Stimulated activated CD8-positive, alpha-beta memory T cell treated with anti-CD3 and anti-CD28 coated beads, Interleukin-15, amount 100 ng/mL, for 48 hours (primary cell): ENCODE data around the gene COL23A1.

Experiments
- DNase-seq, 2 donors: peaks; one replicate each; pipeline ENCODE4 v3.0.0-alpha.2; 2020; ENCODE audit warnings: low read depth in 2 of 2

The COL23A1 gene

DNA sequence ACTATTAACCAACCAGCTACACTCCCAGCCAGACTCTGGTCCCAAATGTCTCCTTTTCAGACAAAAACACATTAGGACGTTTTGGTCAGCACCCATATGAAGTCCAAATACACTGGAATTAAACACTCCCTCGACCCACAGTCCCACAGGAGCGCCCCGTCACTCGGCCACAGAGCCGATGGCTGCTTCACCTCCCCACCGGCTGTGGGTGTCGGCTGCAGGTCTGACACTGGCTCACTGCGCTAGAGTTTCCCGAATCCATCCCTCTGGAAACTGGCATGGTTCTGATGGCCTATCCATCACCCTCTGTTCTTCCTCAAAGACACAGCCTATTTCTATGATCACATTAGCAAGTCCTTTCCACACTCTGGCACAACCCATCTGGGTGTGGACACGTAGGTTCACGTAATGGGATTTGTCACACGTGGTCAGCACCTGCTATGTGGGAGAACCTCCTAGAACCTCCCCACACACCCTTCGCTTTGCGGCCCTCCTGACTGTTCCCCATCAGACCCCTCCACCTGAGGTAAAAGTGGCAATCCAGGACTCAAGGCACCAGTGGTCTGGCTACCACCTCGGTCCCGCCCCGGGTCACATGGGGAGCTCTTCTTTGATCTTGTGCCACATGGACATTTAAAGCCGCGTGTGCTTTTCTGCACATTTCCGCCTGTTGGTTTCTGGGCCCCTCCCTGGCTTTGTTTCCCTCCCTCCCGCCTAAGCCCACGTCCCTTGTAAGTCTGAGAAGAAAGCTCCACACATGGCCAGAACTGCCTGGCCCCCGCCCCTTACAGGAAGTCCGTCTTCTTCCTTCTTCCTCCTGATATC is 226.5 kb downstream of the COL23A1 start:
- no peak for DNase-seq

DNA sequence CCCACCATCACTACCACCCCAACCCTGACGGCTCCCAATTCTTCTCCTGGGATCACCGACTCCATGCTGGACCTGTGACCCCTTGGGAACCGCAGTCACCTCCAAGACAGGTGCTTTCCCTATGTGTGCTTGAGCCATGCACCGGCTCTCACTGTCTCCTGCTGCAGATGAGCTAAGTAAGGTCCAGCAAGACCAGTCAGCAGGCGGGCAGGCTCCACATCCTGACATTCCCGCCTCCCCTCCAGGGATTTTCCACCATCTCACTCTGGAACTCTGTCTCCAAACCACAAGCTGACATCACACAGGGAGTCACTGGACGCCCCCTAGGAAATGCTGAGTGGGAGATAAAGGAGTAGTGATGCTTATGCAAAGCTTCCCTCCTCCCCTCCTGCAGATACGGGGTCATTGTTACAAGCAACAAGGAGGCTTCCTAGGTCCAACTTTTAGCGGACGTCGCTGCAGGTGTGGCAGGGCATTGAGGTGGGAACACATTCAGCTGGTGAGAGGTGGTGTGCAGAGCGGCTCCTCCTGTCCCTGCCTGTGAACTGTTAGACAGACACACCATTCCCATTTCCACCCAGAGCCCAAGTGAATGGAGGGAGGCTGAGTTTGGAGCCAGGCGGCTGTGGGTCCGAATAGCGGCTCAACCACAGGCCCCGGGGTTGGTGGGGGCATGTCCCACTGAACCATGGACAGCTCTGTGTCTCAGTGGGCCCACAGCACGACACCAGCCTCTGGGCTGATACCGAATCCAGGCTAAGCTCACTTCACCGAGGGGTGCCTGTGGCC is 228.3 kb downstream of the COL23A1 start:
- no peak for DNase-seq

DNA sequence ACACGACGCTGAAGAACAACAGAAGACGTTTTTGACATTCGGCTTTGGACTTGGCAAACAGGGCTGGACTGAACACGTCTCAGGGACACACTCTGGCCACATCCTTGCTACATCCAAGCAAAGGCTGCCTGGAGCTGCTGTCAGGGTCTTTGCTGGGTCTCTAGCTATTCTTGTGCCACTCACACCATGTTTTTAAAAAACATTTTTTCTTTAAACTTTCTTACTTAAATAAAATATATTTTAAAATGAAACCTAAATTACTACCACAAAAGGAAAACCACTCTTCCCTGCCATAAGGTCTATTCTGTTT is 229.3 kb downstream of the COL23A1 start:
- DNase-seq = no peak

DNA sequence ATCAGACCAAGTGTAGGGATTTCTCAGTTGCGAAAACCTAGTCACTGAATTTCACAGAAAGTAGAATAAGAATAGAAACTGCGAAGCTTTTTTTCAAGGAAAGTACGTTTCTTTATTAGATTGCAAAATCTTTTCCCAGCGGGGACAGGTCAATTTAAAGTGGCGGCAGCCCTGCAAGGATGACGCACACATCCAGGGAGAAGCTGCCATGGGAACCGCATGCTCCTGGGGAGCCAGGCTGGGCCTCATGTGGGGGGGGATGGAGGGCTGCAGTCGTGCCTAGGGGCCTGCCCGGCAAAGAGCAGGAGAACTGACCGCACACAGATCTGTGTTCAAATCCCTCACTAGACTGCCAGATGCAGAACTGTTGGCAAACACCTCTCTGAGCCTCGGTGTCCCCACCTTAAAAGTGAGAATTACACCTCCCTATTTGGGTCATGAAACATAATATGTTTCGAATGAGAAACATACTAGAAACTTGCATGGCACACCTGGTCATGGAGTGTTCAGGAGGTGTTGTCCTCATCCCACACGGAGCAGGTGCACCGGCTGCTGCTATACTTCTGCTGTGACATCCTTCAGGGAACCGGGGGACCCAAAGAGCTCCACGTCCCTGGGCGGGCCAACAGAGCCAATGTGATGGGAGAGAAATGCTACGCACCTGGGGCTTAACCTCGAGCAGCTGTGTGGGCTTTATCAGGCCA is 229.8 kb downstream of the COL23A1 start:
- no peak for DNase-seq

DNA sequence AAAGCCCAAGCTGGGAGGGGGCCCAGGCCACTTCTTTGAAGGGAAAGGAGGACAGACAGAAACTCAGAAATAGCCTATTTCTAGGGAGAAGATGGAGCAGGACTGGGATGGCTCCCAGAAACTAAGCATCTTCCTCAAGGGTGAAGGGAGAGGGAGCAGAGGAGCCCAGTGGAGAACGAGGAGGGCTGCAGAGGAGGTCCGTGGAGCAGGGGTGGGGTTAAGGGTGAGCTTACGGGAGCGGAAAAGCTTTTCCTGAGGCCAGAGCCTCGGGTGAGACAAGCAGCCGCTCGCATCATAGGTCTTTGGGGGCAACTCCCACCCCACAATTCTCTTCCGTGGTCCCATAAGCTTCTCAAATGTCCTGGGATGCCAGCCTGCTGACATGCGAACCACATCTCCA is 230.5 kb downstream of the COL23A1 start:
- no peak for DNase-seq

DNA sequence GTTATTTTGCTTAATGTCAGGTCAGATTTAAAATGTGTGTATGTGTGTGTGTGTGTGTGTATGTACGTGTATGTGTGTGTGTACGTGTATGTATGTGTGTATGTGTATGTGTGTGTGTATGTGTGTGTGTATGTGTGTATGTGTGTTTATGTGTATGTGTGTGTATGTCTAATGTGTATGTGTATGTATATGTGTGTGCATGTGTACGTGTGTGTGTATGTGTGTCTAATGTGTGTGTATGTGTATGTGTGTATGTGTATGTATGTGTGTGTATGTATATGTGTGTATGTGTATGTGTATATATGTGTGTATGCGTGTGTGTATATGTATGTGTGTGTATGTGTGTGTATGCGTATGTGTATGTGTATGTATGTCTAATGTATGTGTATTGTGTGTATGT is 232.5 kb downstream of the COL23A1 start:
- DNase-seq = no peak

DNA sequence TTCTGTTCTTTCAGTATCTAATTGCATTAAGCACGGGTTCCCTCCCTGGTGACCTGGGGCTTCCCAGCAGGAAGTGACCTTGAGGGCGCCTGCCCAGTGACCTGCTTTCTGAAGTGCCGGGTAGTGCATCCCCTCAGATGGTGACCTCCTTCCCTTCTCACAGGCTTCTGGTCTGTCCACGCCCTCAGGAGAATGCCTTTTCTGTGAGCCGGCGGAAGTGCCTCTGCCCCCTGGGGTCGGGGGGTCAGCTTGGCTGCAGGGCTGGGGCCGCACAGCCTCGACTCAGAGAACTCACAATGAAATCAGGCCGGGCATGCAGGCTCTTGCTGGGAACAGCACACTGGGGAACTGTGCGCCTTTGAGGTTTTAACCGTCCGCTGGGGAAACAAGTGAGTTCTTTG is 233.1 kb downstream of the COL23A1 start:
- DNase-seq = no peak

DNA sequence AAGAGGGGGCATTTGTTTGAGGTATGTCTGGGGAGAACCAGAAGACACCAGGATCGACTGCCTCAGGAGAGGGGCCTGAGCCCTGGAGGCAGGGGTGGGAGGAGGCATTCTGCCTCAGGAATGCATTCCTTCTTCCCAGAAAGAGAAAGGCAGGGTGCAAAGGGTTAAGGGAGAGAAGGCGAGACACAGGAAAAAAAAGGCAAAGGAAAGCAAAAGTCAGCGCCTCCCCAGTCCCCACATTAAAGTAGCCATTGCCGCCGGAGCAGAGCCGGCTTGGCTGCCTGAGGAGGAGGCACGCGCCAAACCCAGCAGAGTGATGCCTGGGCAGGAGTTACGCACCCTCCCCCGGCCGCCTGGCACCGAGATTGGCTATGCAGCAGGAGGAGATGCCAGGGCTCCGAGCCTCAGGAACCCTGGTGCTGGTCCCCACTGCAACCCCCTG is 233.7 kb downstream of the COL23A1 start:
- DNase-seq = no peak

DNA sequence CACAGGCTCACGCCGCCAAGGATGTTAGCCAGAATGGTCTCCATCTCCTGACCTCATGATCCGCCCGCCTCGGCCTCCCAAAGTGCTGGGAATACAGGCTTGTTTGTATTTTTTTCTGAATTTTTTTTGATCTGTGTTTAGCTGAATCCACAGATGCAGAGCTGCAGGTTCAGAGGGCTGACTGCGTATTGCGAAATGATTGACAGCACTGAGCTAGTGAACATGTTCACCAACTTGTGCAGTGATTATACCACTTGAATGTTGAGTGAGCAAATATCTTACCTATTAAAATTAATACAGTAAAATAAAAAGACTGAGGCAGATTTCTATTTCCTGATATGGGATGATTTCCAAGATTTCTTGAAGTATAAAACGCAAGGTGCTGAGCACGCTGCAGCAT is 234.5 kb downstream of the COL23A1 start:
- DNase-seq = no peak

DNA sequence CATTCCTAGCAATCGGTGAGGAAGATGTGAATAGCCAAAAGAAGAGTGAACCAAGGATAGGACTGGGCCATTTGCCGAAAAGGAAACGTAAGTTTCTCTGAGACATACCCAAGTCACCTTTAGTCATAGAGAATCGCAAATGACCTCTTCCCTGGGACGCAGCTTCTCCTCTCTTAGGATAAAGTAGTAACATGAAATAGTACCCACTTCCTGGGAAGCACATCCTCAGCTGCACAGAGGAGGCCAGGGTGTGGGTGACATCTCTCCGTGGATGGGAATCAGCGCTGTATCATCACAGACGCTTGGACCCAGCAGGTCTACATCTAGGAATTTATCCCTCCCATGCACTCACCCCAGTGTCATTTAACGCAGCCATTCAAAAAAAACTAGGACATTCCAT is 236.7 kb downstream of the COL23A1 start:
- no peak for DNase-seq

DNA sequence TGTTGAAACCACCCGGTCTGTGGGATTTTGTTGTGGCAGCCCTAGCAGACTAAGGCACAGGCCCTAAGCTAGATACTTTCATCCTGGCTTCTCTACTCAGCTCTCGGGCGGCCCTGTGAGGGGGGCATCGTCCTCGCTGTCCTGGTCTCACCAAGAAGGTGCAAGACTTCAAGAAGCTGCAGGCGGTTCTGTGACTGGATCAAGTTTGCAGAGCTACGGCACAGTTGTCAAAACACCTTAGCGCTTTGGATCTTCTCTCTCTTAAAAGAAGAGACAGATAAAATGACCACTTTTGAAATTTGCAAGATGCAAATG is 238.2 kb downstream of the COL23A1 start:
- no peak for DNase-seq

DNA sequence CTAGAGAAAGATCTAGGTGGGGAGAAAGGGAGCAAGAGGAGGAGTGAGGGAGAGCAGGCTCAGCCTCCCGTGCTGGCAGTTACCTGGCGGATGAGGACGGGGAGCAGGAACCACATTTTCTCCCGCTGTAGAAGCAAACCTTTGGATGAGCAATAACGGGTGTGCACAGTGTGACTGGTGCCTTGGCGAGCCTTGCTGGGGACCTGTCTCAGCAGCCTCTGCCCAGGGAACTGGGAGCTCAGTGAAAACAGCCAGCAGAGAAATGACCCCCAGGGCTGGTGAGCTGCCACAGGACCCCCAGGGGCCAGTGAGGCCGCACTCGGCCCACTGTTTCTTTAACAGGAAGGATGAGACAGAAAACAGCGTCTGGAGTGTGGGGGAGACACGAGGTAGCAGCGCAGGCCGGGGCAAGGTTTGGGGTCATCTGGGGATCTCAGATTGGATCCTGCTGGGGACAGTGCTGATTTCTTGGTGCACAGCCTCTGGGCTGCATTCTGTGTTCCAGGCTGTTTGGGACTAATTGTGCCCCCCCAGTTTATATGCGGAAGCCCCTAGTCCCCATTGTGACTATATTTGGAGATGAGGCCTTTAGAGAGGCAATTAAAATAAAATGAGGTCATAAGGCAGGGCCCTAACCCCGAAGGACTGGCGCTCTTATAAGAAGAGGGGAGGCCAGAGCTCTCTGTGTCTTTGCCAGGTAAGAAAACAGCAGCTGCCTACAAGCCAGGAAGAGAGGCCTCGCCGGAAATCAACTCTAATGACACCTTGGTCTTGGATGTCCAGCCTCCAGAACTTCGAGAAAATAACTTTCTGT is 238.8 kb downstream of the COL23A1 start:
- no peak for DNase-seq

DNA sequence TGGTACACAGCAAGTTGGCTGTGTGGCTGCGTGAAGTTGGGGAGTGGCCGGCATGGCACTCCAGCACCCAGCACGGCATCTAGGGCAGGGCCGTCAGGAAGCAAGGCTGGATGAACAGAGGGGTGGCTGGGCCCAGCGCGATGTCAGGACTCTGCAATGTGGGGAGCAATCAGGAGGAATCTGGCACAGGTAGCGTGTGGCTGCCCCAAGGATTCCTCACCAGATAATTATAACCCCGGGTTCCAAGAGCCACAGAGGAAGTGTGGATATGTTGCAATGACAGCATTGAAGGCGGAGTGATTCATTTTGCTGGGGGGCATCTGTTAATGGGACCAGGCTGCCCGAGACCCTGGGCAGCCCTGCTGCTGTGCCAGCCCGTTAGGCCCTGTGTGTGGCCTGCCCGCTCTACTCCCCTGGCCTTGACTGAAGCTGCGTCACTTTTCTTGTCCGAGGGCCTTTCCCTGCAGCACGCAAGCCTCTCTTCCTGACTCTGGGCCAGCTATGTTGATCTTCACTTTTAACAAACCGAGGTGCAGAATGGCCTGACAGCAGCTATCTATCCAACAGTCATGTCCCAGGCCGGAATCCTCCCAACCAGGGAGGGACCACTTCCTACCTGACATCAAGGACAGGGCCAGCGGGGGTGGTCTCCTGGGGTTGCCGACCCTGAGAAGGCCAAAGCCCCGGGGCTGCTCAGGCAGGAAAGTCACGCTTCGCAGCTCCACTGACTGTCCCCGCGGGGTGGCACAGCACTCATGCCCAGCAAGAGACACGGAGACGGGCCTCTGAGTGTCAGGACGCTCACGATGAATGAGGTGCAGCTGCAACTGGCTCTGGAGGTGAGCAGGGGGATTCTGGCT is 239.6 kb downstream of the COL23A1 start:
- no peak for DNase-seq

DNA sequence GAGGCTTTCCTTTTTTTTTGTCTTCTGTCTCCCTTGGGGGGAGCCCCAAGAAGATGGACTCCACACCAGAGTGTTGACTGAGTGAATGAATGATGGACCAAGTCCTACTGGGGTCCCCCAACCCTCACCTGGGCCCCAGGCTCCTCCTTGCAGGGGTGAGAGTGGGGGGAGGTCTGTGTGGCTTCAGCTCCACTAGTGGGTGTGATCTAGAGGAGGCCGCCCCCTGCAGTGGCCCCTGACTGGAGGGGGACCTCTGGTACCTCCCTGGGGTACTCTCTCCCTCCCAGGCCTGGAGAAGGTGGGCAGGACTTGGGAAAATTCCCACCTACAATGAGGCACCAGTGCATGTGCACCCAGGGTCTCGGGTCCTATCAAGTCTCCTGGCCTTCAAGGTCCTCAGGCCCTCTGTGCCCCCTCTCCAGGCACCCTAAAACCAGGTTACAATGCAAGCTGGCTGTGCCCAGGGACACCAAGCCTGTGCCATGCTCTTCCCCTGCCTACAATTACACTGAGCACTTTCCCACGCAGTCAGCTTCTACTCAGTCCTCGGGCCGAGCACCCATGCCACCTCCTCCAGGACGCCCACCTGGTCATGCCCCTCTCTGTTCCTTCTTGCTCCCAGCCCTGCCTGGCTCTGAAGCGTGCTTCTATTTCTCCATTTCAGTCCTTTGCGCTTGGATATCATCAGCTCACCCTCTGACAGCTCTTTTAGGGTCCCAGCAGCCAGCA is 240.4 kb downstream of the COL23A1 start:
- DNase-seq = no peak

DNA sequence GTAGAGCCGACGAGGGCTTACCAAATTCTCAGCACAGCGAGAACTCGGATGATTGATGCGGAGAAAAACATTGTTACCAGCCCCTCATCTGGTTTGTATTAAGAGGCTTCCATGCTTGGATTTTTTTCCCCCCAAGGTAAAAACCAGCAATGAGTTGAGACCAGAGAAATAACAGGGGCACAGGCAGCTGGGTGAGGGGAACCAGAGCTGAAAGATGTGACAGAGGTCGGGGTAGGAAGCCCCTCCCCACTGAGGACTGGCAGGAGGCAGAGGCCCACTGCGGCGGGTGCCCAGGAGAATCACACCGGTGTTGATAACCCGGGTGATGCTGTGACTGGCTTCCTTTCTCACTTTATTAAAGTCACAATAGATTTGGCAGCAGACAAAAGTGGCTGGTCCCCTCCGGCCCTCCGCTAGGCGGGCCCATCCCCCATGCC is 241.1 kb downstream of the COL23A1 start:
- no peak for DNase-seq

DNA sequence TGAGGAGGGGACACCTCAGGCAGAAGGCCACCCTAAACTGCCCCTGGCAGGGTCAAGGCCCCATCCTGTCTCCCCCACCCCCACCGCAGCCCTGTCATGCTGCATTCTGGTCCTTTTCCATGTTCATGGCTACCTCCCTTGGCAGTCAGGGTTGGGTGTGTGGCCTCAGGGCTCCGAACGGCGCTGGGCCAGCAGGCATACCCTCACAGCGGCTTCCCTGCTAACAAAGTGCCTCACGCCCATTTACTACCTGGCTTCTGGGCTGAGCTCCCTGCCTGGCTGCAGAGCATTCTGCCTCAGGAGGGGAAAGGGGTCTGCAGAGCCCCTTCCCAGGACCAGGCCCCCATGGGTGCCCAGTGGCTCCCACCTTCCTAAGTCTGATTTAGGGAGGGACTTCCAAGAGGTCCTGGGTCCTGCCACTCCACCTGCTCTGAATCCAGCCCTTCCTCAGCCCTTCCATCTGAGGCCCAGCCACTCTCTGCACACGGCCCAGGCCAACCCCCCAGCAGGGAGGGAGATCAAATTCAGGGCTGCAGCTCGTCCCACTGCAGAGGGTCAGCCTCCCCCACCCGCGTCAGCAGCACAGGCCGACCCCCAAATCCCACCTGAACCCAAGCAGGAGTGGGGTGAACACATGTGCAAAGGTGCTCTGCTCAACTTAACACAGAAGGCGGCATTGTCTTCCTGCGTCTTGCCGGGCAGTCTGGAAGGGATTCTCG is 241.7 kb downstream of the COL23A1 start:
- no peak for DNase-seq

DNA sequence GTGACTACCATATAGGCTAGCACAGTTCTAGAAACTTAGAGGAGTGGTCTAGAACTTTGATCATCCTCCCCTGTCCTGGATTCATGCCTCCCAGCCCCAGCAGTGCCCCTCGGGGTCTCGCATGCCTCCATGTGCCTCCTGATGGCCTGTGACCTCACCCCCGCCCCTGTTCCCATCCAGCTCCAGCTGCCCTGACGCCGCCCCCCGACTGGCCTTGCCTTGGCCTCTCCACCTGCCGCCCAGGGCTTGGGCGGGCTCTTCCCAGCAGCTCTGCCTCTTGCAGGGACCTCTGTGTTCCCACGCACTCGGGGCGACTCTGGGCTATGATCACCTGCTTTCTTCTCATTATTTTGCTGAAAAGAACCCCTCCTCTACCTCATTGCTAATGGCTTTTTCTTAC is 242.2 kb downstream of the COL23A1 start:
- no peak for DNase-seq

DNA sequence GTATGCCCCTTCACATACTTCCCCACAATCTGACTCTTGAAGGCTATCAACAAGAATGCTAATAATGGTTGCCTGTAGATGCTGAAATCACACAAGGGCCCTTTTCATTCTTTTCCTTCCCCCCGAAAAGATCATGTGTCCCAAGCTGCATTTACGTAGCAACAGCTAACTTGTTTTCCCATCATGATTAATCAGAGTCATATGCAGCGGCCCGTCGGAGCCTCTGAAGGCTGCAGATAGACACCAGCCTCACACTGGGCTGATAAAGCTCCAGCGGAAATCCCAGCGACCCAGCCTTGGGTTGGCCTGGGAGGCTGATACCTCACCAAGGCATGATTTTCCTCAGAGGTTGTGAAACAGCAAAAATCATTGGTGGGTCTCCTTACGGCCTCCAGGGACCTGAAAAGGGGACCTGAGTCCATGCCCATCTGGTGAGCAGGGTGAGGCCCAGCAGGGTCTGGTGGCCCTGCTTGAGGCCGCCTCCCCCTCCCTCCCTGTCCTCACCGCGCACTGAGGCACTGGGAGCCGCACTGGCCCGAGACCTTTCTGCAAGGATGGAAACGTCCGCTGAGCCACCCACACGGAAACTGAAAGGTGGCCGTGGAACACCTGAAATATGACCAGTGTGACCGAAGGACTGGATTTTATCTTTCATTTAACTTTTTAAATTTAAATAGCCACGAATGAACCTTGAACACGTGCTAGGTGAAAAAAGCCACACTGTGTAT is 243.4 kb downstream of the COL23A1 start:
- DNase-seq = no peak

DNA sequence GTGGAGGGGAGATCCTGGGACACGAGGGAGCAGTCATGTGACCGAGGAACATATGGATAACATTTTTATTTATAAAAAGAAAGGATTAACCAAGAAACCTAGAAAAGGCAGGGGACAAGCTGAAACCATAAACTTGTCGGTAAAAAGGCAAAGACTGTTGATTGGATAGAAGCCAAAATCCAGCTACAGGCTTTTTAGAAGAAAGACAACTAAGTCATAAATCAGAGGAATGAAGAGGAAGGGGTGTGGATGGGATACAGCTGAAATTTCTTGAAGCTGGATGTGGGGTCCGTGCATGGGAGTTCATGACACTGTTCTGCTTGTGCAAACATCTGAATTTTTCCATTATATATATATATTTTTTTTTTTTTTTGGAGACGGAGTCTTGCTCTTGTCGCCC is 246.9 kb downstream of the COL23A1 start:
- no peak for DNase-seq
